ENCODE measurements around the gene TTLL10. TPM values are rescaled to one million over a fixed set of nuclear protein-coding genes. Genes with fewer than 3 reads are reported as not detected.

Gene TTLL10
- total RNA-seq, 4 donors from 2014 or later = not detected

DNA sequence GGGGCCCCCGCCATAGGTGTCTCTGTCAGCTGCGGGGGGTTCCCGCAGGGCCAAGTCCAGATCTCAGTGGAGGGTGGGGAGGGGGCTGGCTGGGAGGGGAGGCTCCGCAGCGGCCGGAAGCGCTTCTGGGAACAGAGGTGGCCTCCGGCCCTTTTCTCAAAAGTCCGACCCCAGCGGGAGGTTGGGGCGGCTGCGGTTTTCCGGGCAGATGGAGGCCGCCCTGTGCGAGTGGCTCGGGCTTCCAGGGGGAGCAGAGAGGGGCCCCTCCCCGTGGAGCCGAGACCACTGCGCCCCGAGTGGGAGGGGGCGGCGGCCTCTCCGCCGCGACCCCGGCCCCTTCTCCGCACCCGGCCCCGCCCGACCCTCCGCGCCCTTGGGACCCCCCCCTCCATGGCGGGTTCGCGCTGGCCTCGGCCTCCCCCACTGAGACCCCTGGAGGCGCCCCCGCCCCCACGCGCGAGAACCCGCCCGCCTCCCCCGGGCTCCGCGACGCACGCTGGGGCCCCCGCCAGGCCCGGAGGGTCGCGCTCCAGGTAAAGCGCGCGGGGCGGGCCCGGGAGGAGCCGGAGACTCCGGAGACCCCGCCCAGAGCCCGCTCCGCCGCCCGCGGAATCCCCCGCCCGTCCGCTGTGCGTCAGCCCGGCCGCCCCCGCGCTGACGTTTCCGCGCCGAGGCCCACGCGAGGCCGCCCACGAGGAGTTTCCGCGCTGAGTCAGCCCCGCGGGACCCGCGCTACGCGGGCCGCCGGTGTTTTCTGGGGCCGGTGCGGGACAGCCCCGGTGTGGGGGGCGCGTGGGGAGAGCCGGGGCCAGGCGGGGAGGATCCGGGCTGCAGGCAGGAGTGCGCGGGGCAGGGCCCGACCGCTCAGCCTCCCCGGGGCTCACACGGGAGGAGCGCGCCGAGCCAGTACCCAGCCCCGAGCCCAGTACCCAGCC is 27.5 kb downstream of the TTLL10 start:
- Histone ChIP-seq H3K27me3 (peaks cover 25% of the 10 kb centered on the region), H3K36me3 (no peaks in the 10 kb centered on the region), H3K27ac (peak overlapping the region; percentile 10), H3K4me1 (peaks cover 34% of the 10 kb centered on the region), H3K4me3 (peak overlapping the region; percentile 58), H3K9me3 (no peaks in the 10 kb centered on the region)
- TF ChIP-seq EP300 (IDR thresholded peaks at IDR 0.05) = no peak
- no peak for TF ChIP-seq POLR2AphosphoS5 (IDR thresholded peaks at IDR 0.05)
- no peak for TF ChIP-seq POLR2A (IDR thresholded peaks at IDR 0.05)
- TF ChIP-seq, protein P1, sequence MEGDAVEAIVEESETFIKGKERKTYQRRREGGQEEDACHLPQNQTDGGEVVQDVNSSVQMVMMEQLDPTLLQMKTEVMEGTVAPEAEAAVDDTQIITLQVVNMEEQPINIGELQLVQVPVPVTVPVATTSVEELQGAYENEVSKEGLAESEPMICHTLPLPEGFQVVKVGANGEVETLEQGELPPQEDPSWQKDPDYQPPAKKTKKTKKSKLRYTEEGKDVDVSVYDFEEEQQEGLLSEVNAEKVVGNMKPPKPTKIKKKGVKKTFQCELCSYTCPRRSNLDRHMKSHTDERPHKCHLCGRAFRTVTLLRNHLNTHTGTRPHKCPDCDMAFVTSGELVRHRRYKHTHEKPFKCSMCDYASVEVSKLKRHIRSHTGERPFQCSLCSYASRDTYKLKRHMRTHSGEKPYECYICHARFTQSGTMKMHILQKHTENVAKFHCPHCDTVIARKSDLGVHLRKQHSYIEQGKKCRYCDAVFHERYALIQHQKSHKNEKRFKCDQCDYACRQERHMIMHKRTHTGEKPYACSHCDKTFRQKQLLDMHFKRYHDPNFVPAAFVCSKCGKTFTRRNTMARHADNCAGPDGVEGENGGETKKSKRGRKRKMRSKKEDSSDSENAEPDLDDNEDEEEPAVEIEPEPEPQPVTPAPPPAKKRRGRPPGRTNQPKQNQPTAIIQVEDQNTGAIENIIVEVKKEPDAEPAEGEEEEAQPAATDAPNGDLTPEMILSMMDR (IDR thresholded peaks at IDR 0.05) = no peak
- WGBS = 7% methylated on average over 20 of the region's 109 CpGs
- DNase-seq (ENCODE audit: low spot score in 2 of 2) = no peak

DNA sequence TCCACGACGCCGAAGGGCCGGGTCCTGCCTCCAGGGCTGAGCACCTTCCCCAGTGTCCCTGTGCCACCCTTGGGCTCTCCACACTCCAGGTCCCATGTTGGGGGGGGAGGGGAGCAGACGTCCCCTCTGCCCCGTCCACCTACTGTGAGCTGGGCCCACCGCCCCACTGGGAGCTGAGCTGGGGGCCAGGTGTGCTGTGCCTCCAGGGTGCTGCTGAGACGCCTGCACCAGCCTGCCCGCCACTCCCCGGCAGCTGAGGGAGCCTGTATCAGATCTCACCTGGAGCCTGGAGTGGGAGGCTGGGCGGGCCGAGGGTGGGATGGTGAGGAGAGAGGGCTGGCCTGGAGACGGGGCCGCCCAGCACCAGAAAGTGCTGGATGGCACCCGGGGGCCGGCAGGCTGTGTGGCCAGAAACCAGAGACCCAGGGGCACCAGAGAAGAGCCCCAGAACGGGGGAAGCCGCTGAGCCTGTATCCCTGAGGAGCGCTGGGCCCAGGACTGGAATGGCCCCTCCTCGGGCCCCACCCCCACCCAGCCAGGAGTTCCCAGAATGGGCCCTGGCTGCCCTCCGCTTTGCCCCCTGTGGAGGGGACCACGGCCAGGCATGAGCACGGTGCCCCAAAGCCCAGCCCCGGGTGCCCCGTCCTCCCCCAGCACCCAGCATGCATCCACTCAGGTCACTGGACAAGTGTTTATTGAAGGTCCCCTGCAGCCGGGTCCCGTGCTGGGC is 29.3 kb downstream of the TTLL10 start:
- Histone ChIP-seq H3K36me3 (no peaks in the 10 kb centered on the region), H3K9me3 (no peaks in the 10 kb centered on the region), H3K27ac (no peak overlapping the region), H3K4me3 (peak overlapping the region; percentile 32), H3K4me1 (peaks cover 53% of the 10 kb centered on the region), H3K27me3 (peaks cover 38% of the 10 kb centered on the region)
- no peak for DNase-seq (ENCODE audit: low spot score in 2 of 2)
- TF ChIP-seq, protein P1 (IDR thresholded peaks at IDR 0.05) = no peak
- no peak for TF ChIP-seq POLR2AphosphoS5 (IDR thresholded peaks at IDR 0.05)
- TF ChIP-seq POLR2A (IDR thresholded peaks at IDR 0.05) = no peak
- no peak for TF ChIP-seq EP300 (IDR thresholded peaks at IDR 0.05)
- 80% methylated on average over 1 of the region's 27 CpGs for WGBS

DNA sequence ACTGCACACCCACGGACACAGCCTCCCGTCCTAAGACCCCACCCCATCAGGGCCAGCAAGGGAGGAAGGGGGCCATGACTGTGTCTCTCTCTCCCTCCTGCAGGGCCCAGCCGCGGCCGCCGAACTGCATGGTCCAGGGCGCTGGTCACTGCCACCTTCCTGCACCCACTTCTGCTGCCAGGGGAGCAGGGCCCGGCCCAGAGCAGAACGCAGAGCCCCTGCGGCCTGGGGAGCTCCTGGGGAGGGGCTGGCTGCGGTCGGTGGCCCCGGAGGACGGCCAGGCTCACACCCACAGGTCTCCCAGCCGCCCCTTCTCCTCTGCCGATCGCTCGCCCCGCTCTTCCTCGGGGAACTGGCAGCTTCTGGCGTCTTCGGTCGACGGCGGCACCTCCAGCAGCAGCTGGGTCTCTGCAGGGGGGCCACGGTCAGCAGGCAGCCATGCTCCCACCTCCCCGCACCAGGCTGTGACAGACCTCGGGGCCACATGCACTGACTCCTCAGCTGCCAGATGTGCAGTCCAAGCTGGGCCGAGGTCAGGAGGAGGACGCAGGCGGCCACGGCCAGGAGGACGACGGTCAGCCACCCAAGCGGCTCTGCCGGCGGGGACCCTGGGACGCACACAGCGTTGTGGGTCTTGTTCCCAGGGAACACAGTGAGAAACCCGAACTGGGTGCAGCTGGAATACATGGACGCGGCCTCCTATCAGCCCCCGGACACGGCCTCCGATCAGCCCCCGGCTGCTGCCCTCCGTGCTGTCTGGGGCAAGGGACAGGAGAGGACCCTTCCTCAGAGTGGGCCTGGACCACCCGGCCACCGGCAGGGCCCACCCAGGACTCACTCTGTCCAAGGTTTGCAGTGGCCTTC is 30.1 kb downstream of the TTLL10 start:
- TF ChIP-seq EP300 (IDR thresholded peaks at IDR 0.05) = no peak
- TF ChIP-seq POLR2A (IDR thresholded peaks at IDR 0.05) = no peak
- no peak for TF ChIP-seq POLR2AphosphoS5 (IDR thresholded peaks at IDR 0.05)
- H3K4me3 ChIP-seq = no peak overlapping the region
- no peak overlapping the region for H3K27ac ChIP-seq
- H3K27me3 ChIP-seq = peaks cover 38% of the 10 kb centered on the region
- H3K9me3 ChIP-seq = no peaks in the 10 kb centered on the region
- no peaks in the 10 kb centered on the region for H3K36me3 ChIP-seq
- peaks cover 61% of the 10 kb centered on the region for H3K4me1 ChIP-seq
- DNase-seq (ENCODE audit: low spot score in 2 of 2) = no peak
- whole genome bisulfite sequencing = 100% methylated on average over 3 of the region's 49 CpGs

DNA sequence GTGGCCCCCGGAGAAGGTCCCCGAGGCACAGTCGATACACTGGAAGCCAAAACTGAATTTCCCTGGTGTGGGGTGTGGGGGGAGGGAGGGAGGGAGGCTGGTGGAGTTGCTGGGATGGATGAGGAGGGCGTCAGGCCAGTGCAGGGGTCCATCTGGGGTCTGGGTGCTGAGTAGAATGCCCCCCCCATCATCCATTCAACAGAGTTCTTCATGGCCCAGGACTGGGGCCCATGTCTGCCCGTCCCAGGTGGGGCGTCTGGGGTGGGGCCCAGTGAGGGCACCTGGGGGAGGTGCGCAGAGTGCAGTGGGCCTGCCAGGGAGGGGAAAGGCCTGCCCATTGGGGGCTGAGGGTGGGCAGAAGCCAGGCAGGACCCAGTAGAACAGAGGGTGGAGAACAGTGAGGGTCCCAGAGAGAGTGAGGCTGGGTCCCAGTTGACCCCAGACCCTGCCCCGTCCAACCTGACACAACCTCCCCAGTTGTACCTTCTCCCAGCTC is 30.8 kb downstream of the TTLL10 start:
- Histone ChIP-seq H3K36me3 (no peaks in the 10 kb centered on the region), H3K4me1 (peaks cover 63% of the 10 kb centered on the region), H3K27ac (no peak overlapping the region), H3K4me3 (no peak overlapping the region), H3K9me3 (no peaks in the 10 kb centered on the region), H3K27me3 (peaks cover 38% of the 10 kb centered on the region)
- DNase-seq (ENCODE audit: low spot score in 2 of 2) = no peak
- 70% methylated on average over 7 of the region's 8 CpGs for WGBS
- no peak for TF ChIP-seq POLR2A (IDR thresholded peaks at IDR 0.05)

DNA sequence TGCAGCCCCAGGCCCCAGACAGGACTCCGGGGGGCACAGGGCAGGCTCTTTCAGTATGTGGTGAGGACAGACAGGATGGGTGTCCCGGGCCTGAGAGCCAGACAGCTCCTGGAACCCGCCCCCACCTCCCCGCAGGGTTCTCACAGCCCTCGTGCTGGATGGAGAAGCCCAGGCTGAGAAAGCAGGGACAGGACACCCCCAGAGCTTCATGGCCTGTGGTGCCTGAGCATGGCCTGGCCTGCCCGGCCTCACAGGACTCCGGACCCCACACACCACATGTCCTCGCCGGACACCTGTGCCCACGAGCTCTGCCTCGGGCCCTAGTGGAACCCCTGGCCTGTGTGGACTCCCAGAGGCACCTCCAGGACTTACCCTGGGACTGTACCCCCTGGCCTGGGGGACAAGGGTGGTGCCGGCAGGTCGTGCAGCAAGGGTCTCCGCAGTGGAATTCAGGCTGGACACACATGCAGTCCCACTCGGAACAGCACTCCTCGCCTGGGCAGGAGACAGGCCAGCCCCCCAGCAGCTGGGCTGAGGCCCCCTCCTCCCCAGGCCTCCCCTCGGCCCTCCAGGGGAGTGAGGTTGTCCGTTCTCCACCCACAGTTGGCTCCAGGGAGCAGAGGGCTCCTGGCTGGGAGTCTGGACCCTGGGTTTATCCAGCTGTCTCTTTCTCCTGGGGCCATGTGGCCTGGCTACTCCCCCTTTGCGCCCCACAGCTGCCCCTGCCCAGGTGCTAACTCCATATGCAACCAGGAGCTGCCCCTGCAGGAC is 31.5 kb downstream of the TTLL10 start:
- Histone ChIP-seq H3K36me3 (no peaks in the 10 kb centered on the region), H3K27ac (no peak overlapping the region), H3K27me3 (peaks cover 38% of the 10 kb centered on the region), H3K9me3 (no peaks in the 10 kb centered on the region), H3K4me3 (peak overlapping the region; percentile 44), H3K4me1 (peaks cover 63% of the 10 kb centered on the region)
- TF ChIP-seq POLR2AphosphoS5 (IDR thresholded peaks at IDR 0.05) = no peak
- no peak for TF ChIP-seq POLR2A (IDR thresholded peaks at IDR 0.05)
- TF ChIP-seq, protein P1 (IDR thresholded peaks at IDR 0.05) = no peak
- TF ChIP-seq EP300 (IDR thresholded peaks at IDR 0.05) = no peak
- WGBS = 80% methylated on average over 1 of the region's 19 CpGs
- DNase-seq (ENCODE audit: low spot score in 2 of 2) = no peak
